Fibroblast of lung (primary cell): ENCODE data around the gene TMEM132D. TPM values are rescaled to one million over a fixed set of nuclear protein-coding genes. Genes with fewer than 3 reads are reported as not detected.
A peak's percentile ranks its signal among the peaks of the same experiment; 100 is the strongest.

Source experiments
- DNase-seq, 2 donors: peaks; one replicate each; pipeline versions ENCODE4 v3.0.0 to v3.0.0-alpha.2; 2010; ENCODE audit warnings: low read depth in 2 of 2
- H2AFZ ChIP-seq: 2 replicates; pipeline ENCODE4 v1.5.1; 2012; ENCODE audit warnings: low read length, control low read depth, inconsistent platforms
- H3K27ac ChIP-seq: 2 replicates; pipeline ENCODE4 v1.5.1; 2011; ENCODE audit warnings: low read length, control low read depth; ENCODE audit not compliant: insufficient read depth
- H3K27me3 ChIP-seq: 2 replicates; pipeline ENCODE4 v1.5.1; 2011; ENCODE audit warnings: mild to moderate bottlenecking, low read length; ENCODE audit not compliant: control insufficient read depth, insufficient read depth
- H3K36me3 ChIP-seq: 2 replicates; pipeline ENCODE4 v1.5.1; 2011; ENCODE audit warnings: low read length; ENCODE audit not compliant: control insufficient read depth, insufficient read depth
- H3K4me1 ChIP-seq: 2 replicates; pipeline ENCODE4 v1.5.1; 2011; ENCODE audit warnings: low read length; ENCODE audit not compliant: control insufficient read depth, insufficient read depth; ENCODE audit errors: extremely low read depth
- H3K4me2 ChIP-seq: 2 replicates; pipeline ENCODE4 v1.5.1; 2011; ENCODE audit warnings: low read length, control low read depth; ENCODE audit not compliant: insufficient read depth; ENCODE audit errors: extremely low read depth
- H3K4me3 ChIP-seq, 4 experiments: fragments of 200-600 bp in 1 of 4; sonication (generic) in 1 of 4; replicated peaks in 1 of 4; 2 replicates each; pipeline ENCODE4 v1.5.1; 2011 to 2016; ENCODE audit warnings: low read length in 4 of 4, low read depth in 3 of 4, mild to moderate bottlenecking in 3 of 4, control low read depth in 2 of 4, inconsistent platforms in 1 of 4, mixed read lengths in 1 of 4; ENCODE audit not compliant: insufficient read depth in 1 of 4; ENCODE audit errors: control extremely low read depth in 1 of 4
- H3K79me2 ChIP-seq: 2 replicates; pipeline ENCODE4 v1.5.1; 2012; ENCODE audit warnings: mild to moderate bottlenecking, low read length, inconsistent platforms; ENCODE audit not compliant: control insufficient read depth, insufficient read depth
- H3K9ac ChIP-seq: 2 replicates; pipeline ENCODE4 v1.5.1; 2011; ENCODE audit warnings: mild to moderate bottlenecking, low read length, control low read depth; ENCODE audit not compliant: insufficient read depth
- H3K9me3 ChIP-seq: 2 replicates; pipeline ENCODE4 v1.5.1; 2012; ENCODE audit warnings: low read depth, low read length; ENCODE audit not compliant: control insufficient read depth, insufficient read depth
- H4K20me1 ChIP-seq: 2 replicates; pipeline ENCODE4 v1.5.1; 2011; ENCODE audit warnings: low read length; ENCODE audit not compliant: control insufficient read depth, insufficient read depth; ENCODE audit errors: extremely low read depth
- EZH2 ChIP-seq: IDR thresholded peaks from 2 replicates; pipeline ENCODE4 v1.5.1; 2012; ENCODE audit warnings: low read length, control low read depth, mild to moderate bottlenecking; ENCODE audit errors: missing control alignments
- polyA plus RNA-seq, 2 donors: library from polyadenylated mRNA; depleted of rRNA in 1 of 2; stranded (reverse) in 1 of 2; unstranded in 1 of 2; fragments of >200 nt; gene quantifications; 2 replicates each; pipeline ENCODE4 v1.2.1, GENCODE V29; 2011 to 2012; ENCODE audit warnings: missing spikeins in 1 of 2
- total RNA-seq: library from RNA; depleted of rRNA; stranded (reverse); fragments of >200 nt; gene quantifications from 2 replicates; pipeline ENCODE4 v1.2.1, GENCODE V29; 2014
- TF ChIP-seq, protein P1 (sequence below), 2 donors: IDR thresholded peaks in 1 of 2; conservative IDR thresholded peaks in 1 of 2; 1 replicate in 1 of 2; 2 replicates in 1 of 2; pipeline ENCODE4 v1.5.1; 2011 to 2012; ENCODE audit warnings: low read length in 2 of 2, control low read depth in 1 of 2, inconsistent platforms in 1 of 2, low read depth in 1 of 2, mild to moderate bottlenecking in 1 of 2

The TMEM132D gene
- total and polyA plus RNA-seq, 2 donors (not counting 1 experiment from before 2014, with no cell fraction given): not detected

DNA sequence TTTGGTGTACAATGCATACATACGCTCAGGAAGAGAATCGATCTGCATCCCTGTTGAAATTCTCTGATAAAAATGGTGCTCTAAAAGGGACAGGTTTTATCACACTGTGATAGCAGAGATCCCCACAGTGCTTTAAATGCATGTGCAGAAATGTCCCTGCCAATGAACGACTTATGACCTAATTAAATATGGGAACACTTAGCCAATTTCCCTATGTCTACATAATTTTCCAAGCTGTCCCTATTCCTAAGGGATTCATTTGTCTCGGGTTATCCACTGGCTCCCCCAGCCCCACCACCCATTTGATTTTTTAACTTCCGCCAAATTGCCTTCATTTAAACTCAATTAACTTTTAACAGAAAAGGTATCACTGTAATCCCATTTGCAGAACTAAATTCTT, 284.6 kb downstream of the TMEM132D start:
- DNase-seq: no peak
- Histone ChIP-seq H3K9ac (no peak overlapping the region), H3K27me3 (no peaks in the 10 kb centered on the region), H3K79me2 (no peaks in the 10 kb centered on the region), H3K4me1 (no peaks in the 10 kb centered on the region), H4K20me1 (no peaks in the 10 kb centered on the region), H3K27ac (no peak overlapping the region), H3K9me3 (no peaks in the 10 kb centered on the region), H3K4me3 (no peak overlapping the region), H2AFZ (no peak overlapping the region), H3K4me2 (no peak overlapping the region), H3K36me3 (no peaks in the 10 kb centered on the region)
- TF ChIP-seq, protein P1, sequence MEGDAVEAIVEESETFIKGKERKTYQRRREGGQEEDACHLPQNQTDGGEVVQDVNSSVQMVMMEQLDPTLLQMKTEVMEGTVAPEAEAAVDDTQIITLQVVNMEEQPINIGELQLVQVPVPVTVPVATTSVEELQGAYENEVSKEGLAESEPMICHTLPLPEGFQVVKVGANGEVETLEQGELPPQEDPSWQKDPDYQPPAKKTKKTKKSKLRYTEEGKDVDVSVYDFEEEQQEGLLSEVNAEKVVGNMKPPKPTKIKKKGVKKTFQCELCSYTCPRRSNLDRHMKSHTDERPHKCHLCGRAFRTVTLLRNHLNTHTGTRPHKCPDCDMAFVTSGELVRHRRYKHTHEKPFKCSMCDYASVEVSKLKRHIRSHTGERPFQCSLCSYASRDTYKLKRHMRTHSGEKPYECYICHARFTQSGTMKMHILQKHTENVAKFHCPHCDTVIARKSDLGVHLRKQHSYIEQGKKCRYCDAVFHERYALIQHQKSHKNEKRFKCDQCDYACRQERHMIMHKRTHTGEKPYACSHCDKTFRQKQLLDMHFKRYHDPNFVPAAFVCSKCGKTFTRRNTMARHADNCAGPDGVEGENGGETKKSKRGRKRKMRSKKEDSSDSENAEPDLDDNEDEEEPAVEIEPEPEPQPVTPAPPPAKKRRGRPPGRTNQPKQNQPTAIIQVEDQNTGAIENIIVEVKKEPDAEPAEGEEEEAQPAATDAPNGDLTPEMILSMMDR (conservative IDR thresholded peaks at IDR 0.05 in 1 of 2, IDR thresholded peaks at IDR 0.05 in 1 of 2; ENCODE audit: low read depth in 1 of 2, low read length in 2 of 2): no peak
- no peak for TF ChIP-seq EZH2

DNA sequence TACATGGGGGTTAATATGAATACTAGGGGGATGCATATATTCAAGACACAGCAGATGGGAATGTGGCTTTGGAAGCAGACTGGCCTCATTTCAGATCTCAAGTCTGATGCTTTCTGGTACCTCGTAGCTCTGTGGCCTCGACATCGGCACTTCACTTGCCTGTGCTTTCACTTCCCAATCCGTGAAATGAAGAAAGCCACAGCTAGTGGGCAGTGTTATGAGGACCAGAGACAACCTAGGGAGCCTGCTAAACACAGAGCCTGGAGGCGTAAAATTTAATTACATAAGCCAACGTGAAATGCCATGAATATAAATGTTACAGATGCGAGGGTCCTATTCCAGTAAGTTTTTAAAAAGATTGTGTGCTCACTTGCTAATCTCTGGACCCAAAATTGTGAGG, 286.0 kb downstream of the TMEM132D start:
- TF ChIP-seq, protein P1 (conservative IDR thresholded peaks at IDR 0.05 in 1 of 2, IDR thresholded peaks at IDR 0.05 in 1 of 2; ENCODE audit: low read depth in 1 of 2, low read length in 2 of 2): no peak
- no peak for TF ChIP-seq EZH2
- Histone ChIP-seq H3K4me3 (no peak overlapping the region), H2AFZ (no peak overlapping the region), H3K79me2 (no peaks in the 10 kb centered on the region), H3K4me2 (no peak overlapping the region), H3K27ac (no peak overlapping the region), H3K36me3 (no peaks in the 10 kb centered on the region), H3K9me3 (no peaks in the 10 kb centered on the region), H4K20me1 (no peaks in the 10 kb centered on the region), H3K4me1 (no peaks in the 10 kb centered on the region), H3K9ac (no peak overlapping the region), H3K27me3 (no peaks in the 10 kb centered on the region)
- no peak for DNase-seq

DNA sequence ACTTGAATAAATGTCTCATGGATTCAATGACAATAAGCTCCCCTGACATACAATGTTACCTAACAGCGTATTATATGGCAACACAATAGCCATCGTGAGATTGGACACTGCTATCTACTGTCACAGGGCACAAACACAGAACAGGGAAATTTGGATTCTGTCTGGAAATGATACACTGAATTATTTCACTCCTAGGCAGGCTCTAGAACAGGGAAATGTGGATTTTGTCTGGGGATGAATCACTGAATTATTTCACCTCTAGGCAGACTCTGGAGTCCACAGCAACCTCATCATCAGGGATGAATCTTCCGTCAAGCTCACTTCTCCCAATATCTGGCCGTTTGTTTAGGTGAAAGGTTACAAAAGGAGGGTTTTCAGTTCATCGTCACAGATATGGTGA, 288.8 kb downstream of the TMEM132D start:
- no peaks in the 10 kb centered on the region for H3K79me2 ChIP-seq
- no peak overlapping the region for H3K4me2 ChIP-seq
- no peak overlapping the region for H3K27ac ChIP-seq
- H3K9me3 ChIP-seq: no peaks in the 10 kb centered on the region
- no peaks in the 10 kb centered on the region for H3K4me1 ChIP-seq
- DNase-seq: peak in 1 of 2 donors; percentile 77
- no peak overlapping the region for H3K9ac ChIP-seq
- no peaks in the 10 kb centered on the region for H3K27me3 ChIP-seq
- no peak overlapping the region for H3K4me3 ChIP-seq
- H4K20me1 ChIP-seq: no peaks in the 10 kb centered on the region
- no peaks in the 10 kb centered on the region for H3K36me3 ChIP-seq
- no peak overlapping the region for H2AFZ ChIP-seq
- TF ChIP-seq, protein P1 (conservative IDR thresholded peaks at IDR 0.05 in 1 of 2, IDR thresholded peaks at IDR 0.05 in 1 of 2; ENCODE audit: low read depth in 1 of 2, low read length in 2 of 2): no peak
- TF ChIP-seq EZH2: no peak
